Measurements from ENCODE around the gene NFRKB. TPM values are rescaled to one million over a fixed set of nuclear protein-coding genes. Genes with fewer than 3 reads are reported as not detected.

The NFRKB gene
- total RNA-seq, result 16.3 and 18.3 TPM in 2 replicates

GRCh38 chr11:129895126-129896041, at the start of gene NFRKB:
NFRKB (minus strand) TSS chr11:129895578; CDS start chr11:129892849, 2,729 bp downstream.

Other genes with a start within 250 kb of the NFRKB start
- not detected in 2 replicates for gene TMEM45B, start 79.7 kb downstream of the NFRKB start, total RNA-seq
- 3.7 and 5.4 TPM in 2 replicates for gene PRDM10, start 107.3 kb upstream of the NFRKB start, total RNA-seq
- 540 and 552 TPM in 2 replicates for gene APLP2, start 174.3 kb upstream of the NFRKB start, total RNA-seq